Prostate gland (tissue), 2 donors: Measurements from ENCODE around the gene FAM83C.

Experiments used
- POLR2AphosphoS5 ChIP-seq: sonication (generic); formaldehyde crosslinking; IDR thresholded peaks from one replicate; pipeline ENCODE4 v1.6.1; 2017; ENCODE audit warnings: antibody characterized with exemption
- TF ChIP-seq, protein P1 (sequence below), 4 experiments: fragments of 200-600 bp in 2 of 4; fragments of 450-650 bp in 2 of 4; sonication (generic) in 2 of 4; IDR thresholded peaks; 1 replicate in 3 of 4; 2 replicates in 1 of 4; pipeline ENCODE4 v1.5.1; 2016 to 2019; ENCODE audit warnings: antibody characterized with exemption in 4 of 4, mild to moderate bottlenecking in 2 of 4, moderate library complexity in 2 of 4

DNA sequence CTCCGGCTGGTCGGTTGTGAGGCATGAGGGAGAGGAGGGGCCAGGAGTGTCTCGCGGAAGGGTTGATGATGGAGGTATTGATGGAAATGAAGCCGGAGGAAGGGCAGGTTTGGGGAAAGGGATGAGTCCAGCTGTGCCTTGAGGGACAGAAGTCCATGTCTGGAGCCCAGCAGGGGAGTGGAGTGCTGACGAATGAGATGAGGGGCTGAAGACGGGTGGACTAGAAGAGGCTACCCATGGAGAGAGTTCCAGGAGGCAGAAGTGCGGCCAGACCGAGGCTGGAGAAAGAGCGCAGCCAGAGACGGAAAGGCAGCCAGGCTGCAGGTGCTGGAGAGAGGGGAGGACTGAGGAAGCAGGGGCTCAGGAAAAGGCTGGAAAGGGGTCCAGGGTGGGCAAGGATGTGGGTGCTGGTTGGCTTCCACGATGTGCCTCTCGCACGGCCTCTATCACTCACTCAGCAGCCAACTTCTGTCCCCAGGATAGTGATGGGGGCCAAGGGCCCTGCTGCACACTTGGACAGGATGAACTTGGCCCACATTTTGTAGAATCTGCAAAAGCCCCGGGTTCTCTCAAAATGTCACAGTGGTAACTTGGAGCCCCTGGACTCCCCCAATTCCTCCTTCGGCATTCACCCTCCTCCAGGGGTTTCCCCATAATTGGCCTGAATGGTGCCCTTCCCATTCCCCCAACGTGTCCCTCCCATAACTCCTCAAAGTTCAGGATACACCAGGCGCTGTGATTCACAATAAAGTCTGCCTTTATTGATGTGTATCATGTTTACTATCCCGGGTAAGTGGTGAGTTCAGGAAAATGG is 7.0 kb downstream of the FAM83C start:
- no peak for TF ChIP-seq POLR2AphosphoS5
- TF ChIP-seq, protein P1, sequence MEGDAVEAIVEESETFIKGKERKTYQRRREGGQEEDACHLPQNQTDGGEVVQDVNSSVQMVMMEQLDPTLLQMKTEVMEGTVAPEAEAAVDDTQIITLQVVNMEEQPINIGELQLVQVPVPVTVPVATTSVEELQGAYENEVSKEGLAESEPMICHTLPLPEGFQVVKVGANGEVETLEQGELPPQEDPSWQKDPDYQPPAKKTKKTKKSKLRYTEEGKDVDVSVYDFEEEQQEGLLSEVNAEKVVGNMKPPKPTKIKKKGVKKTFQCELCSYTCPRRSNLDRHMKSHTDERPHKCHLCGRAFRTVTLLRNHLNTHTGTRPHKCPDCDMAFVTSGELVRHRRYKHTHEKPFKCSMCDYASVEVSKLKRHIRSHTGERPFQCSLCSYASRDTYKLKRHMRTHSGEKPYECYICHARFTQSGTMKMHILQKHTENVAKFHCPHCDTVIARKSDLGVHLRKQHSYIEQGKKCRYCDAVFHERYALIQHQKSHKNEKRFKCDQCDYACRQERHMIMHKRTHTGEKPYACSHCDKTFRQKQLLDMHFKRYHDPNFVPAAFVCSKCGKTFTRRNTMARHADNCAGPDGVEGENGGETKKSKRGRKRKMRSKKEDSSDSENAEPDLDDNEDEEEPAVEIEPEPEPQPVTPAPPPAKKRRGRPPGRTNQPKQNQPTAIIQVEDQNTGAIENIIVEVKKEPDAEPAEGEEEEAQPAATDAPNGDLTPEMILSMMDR (IDR thresholded peaks at IDR 0.05): no peak
